ENCODE results near the gene LRG1.

Gene LRG1

GRCh38 chr19:4524808-4525562, 14.9 kb downstream of the LRG1 start:
- DNase-seq, result peak; percentile 46

GRCh38 chr19:4523306-4524110, 16.3 kb downstream of the LRG1 start:
- peak; percentile 48 for DNase-seq

- no peak for DNase-seq
Measured at GRCh38 chr19:4522291-4523002, 17.4 kb downstream of the LRG1 start.

DNA sequence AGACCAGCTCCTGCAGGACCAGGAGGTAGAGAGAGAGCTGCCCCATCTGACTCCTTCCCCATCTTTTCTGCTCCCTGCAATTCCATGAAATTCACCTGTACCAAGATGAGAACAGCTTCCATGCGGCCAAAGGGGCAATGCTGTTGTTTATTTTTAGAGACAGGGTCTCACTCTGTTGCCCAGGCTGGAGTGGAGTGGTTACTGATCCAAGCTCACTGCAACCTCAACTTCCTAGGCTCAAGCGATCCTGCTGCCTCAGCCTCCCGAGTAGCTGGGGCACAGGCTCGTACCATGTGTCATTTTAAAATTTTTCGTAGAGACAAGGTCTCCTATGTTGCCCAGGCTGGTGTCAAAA, 18.0 kb downstream of the LRG1 start:
- no peak for DNase-seq

DNA sequence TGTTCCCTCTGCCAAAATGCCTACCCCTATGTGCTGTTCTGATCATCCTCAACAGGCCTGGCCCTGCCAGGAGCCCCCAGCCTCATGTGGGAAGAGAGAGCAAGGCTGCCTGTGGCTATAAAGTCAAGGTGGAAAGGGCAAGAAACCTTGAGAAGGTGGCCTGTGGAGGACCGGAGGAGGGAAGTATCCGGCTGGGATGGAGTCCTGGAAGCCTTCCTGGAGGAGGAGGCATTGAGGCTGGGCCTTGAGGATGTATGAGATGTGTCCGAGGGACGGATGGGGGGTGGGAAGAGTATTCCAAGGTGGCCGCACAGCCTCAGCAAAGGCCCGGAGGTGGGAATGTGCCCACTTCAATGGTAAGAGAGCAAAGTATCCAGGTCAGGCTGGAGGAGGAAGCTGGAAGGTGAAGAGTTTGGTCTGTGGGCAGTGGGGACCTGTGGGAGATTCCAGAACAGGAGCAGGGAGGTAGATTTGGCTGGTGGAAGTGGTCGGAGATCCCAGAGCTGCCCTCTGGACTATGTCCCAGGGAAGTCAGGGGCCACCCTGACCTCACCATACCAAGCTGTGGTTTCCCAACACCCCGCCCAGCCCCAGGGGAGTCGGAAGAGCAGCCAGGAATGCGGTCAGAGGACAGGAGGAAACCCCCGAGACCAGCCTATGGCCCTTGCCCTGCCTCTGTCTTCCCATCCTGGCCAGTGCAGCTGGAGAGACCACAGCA, 18.5 kb downstream of the LRG1 start:
- DNase-seq, result peak; percentile 46

DNA sequence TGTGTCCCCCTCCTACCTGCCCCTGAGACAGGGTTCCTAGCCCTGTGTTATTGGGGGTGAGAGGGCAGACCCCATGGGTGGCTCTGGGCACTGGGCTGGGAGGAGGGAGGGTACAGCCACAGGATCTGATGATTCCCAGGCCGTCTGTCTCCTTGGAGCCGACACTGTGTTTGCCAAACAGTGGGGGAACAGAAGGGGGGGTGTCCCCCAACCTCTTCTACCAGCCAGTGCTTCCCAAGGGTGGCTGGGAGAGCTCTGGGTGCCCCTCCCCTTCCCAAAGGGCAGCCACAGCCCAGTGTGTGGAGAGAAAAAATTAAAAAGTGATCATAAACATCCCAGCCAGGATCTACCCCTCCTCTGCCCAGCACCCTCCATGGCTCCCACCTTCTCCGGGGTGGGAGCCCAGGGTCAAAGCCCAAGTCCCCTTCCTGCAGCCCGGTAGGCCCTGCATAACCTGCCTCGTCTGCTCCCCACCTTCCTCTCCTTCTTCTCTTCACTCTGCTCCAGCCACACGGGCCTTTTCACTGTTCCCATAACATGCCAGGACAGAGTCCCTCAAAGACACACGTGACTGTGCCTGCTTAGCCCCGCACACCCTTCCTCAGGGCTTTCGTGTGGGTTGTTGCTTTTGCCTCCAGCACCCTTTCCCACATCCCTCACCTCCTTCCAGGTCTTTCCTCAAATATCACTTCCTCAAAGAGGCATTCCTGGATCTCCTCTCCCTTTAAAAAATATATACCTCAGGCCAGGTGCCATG, 20.1 kb downstream of the LRG1 start:
- no peak for DNase-seq

DNA sequence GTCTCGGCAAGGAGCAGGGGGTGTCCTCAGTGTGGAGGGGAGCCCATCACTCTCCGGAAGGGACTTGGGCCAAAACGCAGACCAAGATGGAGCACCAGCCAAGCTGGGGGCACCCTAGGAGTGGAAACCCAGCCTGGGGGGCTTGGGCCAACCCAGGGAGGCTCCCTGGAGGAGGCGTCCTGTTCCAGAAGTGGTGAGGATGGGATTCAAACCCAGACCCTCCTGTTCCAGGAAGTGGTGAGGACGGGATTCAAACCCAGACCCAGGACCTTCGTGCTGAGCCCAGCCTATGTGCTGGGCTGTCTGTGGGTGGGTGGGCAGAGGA, 20.7 kb downstream of the LRG1 start:
- DNase-seq, result no peak

DNA sequence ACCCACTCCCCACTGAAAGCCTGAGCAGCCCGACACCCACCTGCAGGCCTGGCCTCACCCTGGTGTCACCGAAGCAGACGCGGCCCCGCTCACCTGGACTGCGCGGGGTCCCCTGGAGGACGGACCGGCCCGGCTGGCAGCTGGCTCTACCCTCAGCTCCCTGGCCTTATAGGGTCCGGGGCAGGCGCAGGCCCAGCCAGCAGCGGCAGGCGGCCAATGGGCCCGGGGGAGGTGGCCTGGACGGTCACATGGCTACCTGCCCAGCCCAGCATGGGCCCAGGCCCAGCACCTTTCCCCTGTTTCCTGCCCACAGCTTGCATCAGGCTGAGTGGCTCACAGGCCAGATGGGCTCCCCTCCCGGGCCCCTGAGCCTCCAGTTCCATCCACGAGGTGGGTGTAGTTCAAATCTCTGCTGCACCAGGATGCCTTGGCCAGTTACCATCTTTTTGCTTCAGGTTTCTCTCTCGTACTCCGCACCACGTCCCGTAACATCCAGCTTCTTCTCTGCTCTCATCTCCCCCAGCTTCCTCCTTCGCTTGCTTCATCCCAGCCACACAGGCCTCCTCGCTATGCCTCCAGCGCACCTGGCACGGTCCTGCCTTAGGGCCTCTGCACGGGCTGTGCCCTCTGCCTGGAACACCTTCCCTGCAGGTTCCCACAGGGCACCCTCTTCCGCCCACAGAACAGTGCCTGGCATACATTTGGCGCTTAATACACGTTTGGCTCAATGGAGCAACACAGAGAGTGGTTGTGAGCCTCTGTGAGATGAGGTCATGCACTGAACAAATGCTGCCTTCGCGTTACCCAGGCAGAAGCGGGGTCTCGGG, 21.3 kb downstream of the LRG1 start, which contains the start of gene PLIN4:
TSS of gene PLIN4 (minus strand) at position 142 of the 827 bp plus-strand sequence. CDS start 214 bp downstream, outside the sequence.
- DNase-seq, result no peak

DNA sequence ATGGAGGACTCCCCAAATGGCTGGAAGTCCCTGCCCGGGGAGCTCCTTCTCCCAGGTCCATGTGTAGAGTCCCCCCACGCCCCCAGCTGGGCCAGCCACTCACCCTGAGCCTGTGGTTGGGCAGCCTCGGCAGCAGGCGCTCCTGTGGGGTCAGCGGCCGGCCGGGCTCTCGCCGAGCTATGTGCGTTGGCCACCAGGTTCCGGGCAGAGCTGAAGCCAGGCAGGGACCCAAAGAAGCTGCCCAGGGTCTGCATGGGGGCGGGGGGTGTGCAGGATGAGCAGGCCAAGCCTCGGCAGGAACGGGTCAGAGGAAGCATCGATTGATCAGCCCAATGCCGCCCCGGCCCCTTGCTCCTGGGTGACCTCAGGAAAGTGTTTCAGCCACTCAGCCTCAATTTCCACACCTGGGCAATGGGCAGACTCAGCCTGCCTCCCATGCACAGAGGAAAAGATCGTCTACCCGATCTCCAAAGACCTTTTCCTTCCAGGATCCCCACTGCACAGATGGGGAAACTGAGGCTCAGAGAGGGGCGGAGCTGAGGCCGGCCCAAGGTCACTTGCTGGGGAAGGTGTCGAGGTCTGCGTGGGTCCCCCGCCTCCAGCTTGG, 22.3 kb downstream of the LRG1 start:
- DNase-seq, result no peak

DNA sequence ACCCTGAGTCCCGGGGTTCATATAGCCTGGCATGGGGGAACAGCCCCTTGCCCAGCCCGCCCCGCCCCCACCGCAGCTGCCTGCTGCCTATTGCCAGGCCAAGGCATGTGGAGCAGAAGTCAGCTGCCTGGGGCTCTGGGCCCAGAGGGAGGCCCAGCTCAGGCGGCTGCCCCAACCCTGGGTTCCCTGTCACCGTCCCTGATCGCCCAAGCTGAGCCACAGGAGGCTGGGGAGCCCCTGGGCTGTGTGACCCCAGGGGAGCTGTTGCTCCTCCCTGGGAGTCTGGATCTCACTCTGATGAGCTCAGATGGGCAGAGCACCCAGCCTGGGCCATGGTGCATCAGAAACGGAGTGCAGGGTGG, 22.9 kb downstream of the LRG1 start:
- no peak for DNase-seq

DNA sequence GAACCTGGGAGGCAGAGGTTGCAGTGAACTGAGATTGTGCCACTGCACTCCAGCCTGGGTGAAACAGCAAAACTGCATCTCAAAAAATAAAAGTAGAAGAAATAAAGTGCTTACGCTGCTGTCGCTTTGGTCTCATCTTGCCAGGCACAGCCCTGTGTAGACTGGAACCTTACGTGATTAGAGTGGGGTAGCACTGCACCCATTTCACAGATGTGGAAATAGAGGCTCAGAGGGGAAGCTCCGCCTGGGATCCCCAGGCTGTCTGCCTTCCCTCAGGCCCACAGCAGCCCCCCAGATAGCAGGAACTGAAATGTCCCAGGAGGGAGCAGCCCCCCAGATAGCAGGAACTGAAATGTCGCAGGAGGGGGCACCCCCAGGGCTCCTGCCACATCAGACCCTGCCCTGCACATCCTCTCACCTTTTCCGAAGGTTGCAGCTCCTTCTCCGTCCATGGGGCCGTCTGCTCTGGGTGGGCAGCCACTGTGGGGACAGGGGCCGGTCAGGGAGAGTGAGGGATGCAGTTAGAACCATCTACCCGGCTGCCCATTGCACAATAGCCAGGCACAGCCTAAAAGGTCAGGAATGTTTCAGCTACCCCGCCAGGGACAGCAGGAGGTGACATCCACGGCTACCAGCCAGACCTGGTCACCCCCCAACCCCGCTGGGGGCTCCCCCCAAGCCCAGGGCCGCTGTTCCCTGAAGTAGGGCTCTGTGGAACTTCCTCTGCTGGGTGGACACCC, 23.5 kb downstream of the LRG1 start:
- DNase-seq, result no peak

DNA sequence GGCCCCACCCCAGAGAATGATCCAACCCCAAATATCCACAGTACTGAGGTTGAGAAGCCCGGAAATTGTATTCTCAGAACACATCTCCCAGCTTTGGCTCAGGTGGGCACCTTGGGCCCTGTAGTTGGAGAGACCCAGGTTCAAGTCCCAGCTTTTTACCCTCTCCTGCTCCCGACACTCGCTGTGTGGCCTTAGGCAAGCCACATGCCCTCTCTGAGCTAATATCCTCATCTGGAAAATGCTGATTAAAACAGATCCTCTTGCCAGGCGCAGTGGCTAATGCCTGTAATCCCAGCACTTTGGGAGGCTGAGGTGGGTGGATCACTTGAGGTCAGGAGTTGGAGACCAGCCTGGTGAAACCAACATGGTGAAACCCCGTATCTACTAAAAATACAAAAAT, 24.1 kb downstream of the LRG1 start:
- DNase-seq, result no peak

GRCh38 chr19:4513248-4513647, 26.6 kb downstream of the LRG1 start:
- DNase-seq, result no peak

GRCh38 chr19:4512070-4512469, 27.8 kb downstream of the LRG1 start:
- DNase-seq, result no peak

DNA sequence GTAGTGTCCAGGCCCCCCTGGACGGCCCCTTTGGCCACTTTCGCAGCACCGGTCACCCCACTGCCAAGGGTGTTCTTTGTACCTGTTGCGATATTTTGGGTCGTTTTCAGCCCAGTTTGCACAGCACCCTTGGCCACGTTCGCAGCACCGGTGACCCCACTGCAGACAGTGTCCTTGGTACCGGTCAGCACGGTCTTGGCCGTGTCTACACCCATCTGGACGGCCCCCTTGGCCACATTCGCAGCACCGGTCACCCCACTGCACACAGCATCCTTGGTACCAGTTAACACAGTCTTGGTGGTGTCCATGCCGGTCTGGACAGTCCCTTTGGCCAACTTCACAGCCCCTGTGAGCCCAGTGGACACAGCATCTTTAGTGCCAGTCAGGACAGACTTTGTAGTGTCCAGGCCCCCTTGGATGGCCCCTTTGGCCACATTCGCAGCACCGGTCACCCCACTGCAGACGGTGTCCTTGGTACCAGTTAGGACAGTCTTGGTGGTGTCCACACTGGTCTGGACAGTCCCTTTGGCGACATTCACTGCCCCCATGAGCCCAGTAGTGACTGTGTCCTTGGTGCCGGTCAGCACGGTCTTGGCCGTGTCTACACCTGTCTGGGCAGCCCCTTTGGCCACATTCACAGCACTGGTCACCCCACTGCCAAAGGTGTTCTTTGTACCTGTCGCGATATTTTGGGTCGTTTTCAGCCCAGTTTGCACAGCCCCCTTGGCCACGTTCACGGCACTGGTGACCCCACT, 28.4 kb downstream of the LRG1 start:
- no peak for DNase-seq

- no peak for DNase-seq
Measured at GRCh38 chr19:4510435-4511255, 29.2 kb downstream of the LRG1 start.

DNA sequence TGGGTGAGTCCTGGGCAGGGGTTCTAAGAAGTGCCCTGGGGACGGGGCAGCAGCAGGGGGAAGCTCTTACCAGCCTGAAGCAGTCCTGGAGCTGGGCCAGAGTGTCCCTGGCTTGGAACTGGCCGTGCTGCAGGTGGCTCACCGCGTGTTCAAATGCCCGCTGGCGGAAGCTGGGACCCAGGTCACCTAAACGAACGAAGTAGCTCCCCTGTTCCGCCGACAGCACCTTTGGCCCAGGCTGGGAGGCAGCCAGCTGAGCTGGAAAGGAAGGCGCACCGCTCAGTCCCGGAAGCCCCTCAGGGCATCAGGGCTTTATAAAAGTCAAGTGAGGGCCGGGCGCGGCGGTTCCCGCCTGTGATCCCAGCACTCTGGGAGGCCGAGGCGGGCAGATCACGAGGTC, 31.1 kb downstream of the LRG1 start:
- no peak for DNase-seq

- no peak for DNase-seq
Measured at GRCh38 chr19:4507804-4508203, 32.0 kb downstream of the LRG1 start.

DNA sequence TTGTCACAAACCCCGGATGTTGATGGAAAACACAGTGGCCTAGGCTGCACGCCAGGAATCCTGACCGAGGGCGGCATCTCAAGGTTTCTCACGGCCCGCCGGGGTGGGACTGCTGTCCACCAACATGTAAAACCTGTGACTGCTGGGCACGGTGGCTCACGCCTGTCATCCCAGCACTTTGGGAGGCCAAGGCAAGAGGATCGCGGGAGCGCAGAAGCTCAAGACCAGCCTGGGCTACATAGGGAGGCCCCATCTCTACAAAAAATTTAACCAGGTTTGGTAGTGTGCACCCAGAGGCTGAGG, 32.7 kb downstream of the LRG1 start:
- no peak for DNase-seq
